Measurements from ENCODE around the gene NEK4. TPM values are rescaled to one million over a fixed set of nuclear protein-coding genes. Genes with fewer than 3 reads are reported as not detected.

Gene NEK4
- total RNA-seq (10 to 100 TPM; 21.3 to 43.9 (median 30.3) TPM), polyA plus RNA-seq (10 to 100 TPM in 1 of 3 donors, 1 to 10 TPM in 2; 4.9 to 16.5 (median 8.0) TPM)
- long read RNA-seq, donor 1, full-length matches to known transcripts, result 2 of 2 reads
- long read RNA-seq, donor 1, partial matches to known transcripts, result 0 of 2 reads
- long read RNA-seq, donor 1, other reads (novel, unspliced or antisense), result 0 of 2 reads
- long read RNA-seq, donor 2, partial matches to known transcripts, result 6 of 6 reads
- long read RNA-seq, donor 2, other reads (novel, unspliced or antisense), result 0 of 6 reads
- long read RNA-seq, donor 3, result 0 reads
- long read RNA-seq, donor 4, full-length matches to known transcripts, result 2 of 11 reads
- long read RNA-seq, donor 4, partial matches to known transcripts, result 2 of 11 reads
- long read RNA-seq, donor 4, other reads (novel, unspliced or antisense), result 7 of 11 reads
- long read RNA-seq, donor 5, full-length matches to known transcripts, result 21 of 40 reads
- long read RNA-seq, donor 5, partial matches to known transcripts, result 5 of 40 reads
- long read RNA-seq, donor 5, other reads (novel, unspliced or antisense), result 14 of 40 reads
- long read RNA-seq, donor 6, full-length matches to known transcripts, result 3 of 9 reads
- long read RNA-seq, donor 6, partial matches to known transcripts, result 2 of 9 reads
- long read RNA-seq, donor 6, other reads (novel, unspliced or antisense), result 4 of 9 reads
- long read RNA-seq, donor 7, result 0 reads
- long read RNA-seq, donor 8, full-length matches to known transcripts, result 1 of 1 reads
- long read RNA-seq, donor 8, partial matches to known transcripts, result 0 of 1 reads
- long read RNA-seq, donor 8, other reads (novel, unspliced or antisense), result 0 of 1 reads
- long read RNA-seq, donor 9, full-length matches to known transcripts, result 1 of 1 reads
- long read RNA-seq, donor 9, partial matches to known transcripts, result 0 of 1 reads
- long read RNA-seq, donor 9, other reads (novel, unspliced or antisense), result 0 of 1 reads
- long read RNA-seq, donor 10, result 0 reads

DNA sequence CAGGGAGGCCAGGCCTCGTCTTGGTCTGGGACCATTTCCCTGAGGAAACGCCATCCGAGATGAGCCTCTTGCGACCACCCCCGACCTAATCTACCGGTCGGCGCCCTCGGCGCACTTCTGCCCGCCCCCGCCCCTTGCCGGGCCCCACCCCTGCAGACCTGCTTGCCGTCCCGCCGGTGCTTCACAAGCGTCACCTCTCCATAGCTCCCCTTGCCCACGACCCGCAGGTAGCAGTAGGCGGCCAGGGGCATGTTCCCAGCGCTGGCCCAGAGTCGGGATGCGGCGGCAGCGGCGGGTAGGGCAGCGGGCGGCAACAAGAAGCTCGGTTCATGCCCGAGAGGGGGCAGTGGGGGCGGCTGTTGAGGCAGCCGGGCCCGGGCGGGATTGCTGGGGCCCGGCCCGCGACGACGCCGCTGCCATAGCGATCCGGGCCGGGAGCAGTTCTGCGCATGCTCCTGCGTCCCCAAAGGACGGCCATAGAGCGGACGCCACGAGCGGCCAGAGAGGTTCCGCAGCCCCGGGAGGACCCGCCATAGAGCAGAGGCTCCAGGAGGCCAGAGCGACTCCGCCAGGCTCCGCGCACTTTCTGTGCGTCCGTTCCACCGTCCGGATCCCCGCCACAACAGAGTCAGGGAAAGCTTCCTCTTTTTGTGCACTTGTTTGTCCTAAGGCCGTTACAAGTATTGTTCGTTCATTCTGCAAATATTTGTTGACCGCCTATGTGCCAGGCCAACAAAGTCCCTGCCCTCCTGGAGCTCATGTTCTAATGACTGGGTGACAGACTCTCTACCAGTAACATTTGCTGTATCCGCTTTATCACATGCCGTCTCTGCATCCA, at the start of gene NEK4:
Gene NEK4 (minus strand): TSS at position 445 of the 838 bp plus-strand sequence. CDS start 194 bp downstream, at position 251.
- intact Hi-C loops (cut with DNase I), result no loop called here
- no peaks in the 10 kb centered on the region for H3K9me3 ChIP-seq (replicated peaks in 1 of 3)
- 0 to 1% (median 1%) methylated on average over 23 to 67 of the region's 67 CpGs for WGBS, 4 donors
- H3K4me1 ChIP-seq (replicated peaks in 1 of 2), result peaks cover 10 to 13% of the 10 kb centered on the region in 2 donors
- peaks cover 0 to 23% of the 10 kb centered on the region in 2 donors for H3K36me3 ChIP-seq (replicated peaks in 1 of 2)
- DNase-seq, result peak; percentile 91 to 96 (median 94)
- H3K27me3 ChIP-seq, result no peaks in the 10 kb centered on the region
- TF ChIP-seq, protein P1, sequence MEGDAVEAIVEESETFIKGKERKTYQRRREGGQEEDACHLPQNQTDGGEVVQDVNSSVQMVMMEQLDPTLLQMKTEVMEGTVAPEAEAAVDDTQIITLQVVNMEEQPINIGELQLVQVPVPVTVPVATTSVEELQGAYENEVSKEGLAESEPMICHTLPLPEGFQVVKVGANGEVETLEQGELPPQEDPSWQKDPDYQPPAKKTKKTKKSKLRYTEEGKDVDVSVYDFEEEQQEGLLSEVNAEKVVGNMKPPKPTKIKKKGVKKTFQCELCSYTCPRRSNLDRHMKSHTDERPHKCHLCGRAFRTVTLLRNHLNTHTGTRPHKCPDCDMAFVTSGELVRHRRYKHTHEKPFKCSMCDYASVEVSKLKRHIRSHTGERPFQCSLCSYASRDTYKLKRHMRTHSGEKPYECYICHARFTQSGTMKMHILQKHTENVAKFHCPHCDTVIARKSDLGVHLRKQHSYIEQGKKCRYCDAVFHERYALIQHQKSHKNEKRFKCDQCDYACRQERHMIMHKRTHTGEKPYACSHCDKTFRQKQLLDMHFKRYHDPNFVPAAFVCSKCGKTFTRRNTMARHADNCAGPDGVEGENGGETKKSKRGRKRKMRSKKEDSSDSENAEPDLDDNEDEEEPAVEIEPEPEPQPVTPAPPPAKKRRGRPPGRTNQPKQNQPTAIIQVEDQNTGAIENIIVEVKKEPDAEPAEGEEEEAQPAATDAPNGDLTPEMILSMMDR (IDR thresholded peaks at IDR 0.05), result peak in 1 of 6 experiments; percentile 9
- peak; percentile 46 to 93 for TF ChIP-seq POLR2A (IDR thresholded peaks at IDR 0.05)
- H3K27ac ChIP-seq, result peak within 1 kb of the TSS in 4 of 5 donors; percentile 63 to 79 (median 71)
- peak within 1 kb of the TSS; percentile 67 to 95 (median 83) for H3K4me3 ChIP-seq

DNA sequence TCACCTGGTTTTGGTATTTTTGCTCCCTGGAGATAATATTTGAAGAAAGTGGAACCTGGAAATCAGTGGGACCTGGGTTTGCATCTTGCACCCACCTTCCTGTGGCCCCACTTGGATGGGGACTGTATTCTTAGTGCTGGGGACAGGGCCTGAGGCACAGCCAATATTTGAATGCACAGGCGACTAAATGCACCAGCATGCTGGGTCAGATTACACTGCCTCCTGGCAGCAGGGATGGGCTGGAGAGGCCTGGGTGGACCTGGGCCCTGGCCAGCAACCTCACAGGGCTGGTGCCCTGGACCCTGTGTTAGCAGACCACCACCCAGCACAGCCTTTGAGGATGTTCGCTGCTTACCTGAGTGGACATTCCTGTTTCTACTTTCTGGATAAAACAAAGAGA, 49.2 kb upstream of the NEK4 start:
- no peaks in the 10 kb centered on the region for H3K9me3 ChIP-seq (replicated peaks in 1 of 3)
- peaks cover 0 to 3% of the 10 kb centered on the region in 2 donors for H3K36me3 ChIP-seq (replicated peaks in 1 of 2)
- H3K4me3 ChIP-seq, result no peak overlapping the region
- no peaks in the 10 kb centered on the region for H3K4me1 ChIP-seq (replicated peaks in 1 of 2)
- WGBS, 4 donors, result 86 to 100% (median 94%) methylated on average over 1 to 2 of the region's 2 CpGs
- intact Hi-C loops (cut with DNase I), result no loop called here
- no peak overlapping the region for H3K27ac ChIP-seq
- no peak for DNase-seq
- no peaks in the 10 kb centered on the region for H3K27me3 ChIP-seq
- no peak for TF ChIP-seq POLR2A (IDR thresholded peaks at IDR 0.05)
- TF ChIP-seq, protein P1 (IDR thresholded peaks at IDR 0.05), result no peak

DNA sequence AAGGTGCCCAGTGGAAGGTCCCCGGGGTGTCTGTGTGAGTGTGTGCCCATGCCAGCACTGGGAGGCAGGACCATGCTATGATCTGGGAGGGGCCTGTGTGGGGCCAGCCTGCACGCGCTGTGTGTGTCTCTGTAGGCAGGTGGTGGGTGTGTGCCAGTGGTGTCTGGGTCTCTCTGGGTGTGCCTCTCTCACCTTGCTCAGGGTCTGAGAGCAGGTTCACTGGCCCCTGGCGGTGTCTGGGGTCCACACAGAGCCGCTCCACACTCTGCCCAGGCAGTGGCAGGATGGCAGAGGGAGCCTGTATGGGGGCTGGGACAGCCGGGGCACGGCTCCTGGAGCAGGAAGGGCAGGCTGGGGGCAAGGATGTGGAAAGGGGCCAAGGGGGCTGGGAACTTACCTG, 47.1 kb upstream of the NEK4 start:
- H3K9me3 ChIP-seq (replicated peaks in 1 of 3), result no peaks in the 10 kb centered on the region
- no peaks in the 10 kb centered on the region for H3K27me3 ChIP-seq
- H3K4me3 ChIP-seq, result no peak overlapping the region
- intact Hi-C loops (cut with DNase I), result no loop called here
- H3K4me1 ChIP-seq (replicated peaks in 1 of 2), result no peaks in the 10 kb centered on the region
- no peak overlapping the region for H3K27ac ChIP-seq
- TF ChIP-seq, protein P1 (IDR thresholded peaks at IDR 0.05), result no peak
- TF ChIP-seq POLR2A (IDR thresholded peaks at IDR 0.05), result no peak
- peaks cover 0 to 3% of the 10 kb centered on the region in 2 donors for H3K36me3 ChIP-seq (replicated peaks in 1 of 2)
- 89 to 100% (median 96%) methylated on average over 1 to 7 of the region's 7 CpGs for WGBS, 4 donors
- DNase-seq, result no peak

All from adrenal gland (tissue), 19 donors.